Hematopoietic multipotent progenitor cell treated with erythropoietin and hydrocortisone succinate and interleukin-3 and kit ligand, for 17 days (in vitro differentiated cells): Measurements from ENCODE around the gene OLIG3.

Source experiments
- DNase-seq: peaks from one replicate; pipeline ENCODE4 v3.0.0-alpha.2; 2015; ENCODE audit warnings: low spot score

OLIG3 gene

DNA sequence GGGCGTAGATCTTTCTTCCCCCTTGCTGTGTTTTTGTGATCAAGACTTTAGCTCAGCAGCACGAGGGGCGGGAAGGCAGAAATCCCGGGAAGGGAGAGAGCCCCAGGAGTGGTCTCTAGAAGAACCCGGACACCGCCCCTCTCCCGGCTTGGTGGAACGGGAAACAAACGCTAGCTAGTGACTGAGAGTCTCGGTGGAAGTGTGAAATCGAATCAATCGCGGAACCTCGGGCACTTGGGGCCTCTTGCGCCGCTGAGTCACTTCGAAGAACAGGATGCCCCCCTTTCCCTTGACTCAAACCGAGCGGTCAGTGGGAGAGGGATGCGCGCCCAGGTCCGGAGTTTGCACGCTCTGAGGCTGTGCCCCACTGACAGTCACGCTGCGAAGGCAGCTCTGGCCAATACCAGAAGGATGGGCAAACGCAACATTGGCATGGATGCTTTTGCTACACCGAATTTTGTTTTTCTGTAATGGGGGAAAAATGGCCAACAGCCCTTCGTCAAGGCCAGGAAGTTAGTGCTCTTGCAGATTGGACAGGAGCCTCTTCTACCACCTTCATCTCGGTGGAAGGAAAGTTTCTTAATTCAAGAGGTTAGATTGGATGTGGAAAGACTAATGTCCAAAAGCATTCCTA is 1.6 kb upstream of the OLIG3 start:
- DNase-seq: no peak

DNA sequence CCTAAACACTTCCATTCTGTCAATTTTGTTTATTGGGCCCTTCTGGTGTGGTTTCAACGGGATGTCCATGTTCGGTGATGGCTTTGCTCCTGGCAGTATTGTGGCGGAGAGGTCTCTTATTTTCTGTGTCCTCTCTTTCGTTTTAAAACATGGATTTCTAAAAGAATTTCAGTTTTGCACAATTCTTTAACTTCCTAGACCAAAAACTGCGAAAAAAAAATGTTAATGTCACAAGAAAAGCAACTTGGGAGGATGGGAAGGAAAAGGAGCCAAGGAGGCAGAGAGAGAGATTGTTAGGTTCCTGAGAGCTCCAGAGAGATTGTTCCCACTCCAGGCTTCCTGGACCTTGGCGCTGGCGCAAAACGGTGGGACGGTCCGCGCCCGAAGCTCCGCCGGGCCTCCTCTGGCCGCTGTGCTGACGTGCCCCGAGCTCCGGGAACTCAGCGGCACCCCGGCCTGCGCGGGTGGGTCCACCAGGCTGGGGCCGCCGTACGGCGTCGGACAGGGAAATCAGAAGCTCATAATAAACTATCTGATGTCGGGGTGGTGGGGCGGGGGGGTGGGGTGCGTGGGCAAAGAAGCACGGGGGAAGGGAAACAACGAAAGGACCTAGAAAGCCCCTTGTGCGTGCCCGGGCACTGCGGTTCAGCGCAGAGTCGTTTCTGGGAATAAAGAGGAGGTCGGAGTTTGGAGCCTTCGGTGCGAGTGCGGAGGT is 951 bp upstream of the OLIG3 start:
- no peak for DNase-seq

DNA sequence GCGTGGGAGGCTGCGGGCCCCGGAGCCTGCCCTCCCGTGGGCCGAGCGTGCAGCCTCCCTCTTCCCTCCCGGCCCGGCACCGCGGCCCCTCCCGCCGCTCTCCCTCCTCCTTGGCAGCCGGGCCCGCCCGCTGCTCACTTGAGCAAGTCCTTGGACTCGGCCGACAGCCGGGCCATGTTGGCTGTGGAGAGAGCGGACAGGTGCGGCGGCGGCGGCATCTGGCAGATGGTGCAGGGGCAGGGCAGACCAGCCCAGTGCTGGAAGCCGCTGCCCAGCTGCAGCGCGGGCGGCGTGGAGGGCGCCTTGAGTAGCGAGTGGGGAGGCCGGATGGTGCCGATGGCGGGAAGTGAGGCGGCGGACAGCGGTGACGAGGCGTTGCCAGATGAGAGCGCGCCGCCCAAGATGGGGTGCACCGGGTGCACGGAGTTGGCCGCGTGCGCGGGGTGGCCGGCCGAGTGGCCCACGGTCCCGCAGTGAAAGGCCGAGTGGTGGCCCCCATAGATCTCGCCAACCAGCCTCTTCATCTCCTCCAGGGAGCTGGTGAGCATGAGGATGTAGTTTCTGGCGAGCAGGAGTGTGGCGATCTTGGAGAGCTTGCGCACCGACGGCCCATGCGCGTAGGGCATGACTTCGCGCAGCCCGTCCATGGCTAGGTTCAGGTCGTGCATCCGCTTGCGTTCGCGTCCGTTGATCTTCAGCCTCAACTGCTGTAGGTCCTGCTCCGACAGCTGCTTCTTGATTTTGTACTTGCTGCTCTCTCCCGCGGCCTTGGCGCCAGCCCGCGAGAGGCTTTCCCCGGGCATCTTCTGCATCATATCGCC is 766 bp downstream of the OLIG3 start:
- DNase-seq: no peak

DNA sequence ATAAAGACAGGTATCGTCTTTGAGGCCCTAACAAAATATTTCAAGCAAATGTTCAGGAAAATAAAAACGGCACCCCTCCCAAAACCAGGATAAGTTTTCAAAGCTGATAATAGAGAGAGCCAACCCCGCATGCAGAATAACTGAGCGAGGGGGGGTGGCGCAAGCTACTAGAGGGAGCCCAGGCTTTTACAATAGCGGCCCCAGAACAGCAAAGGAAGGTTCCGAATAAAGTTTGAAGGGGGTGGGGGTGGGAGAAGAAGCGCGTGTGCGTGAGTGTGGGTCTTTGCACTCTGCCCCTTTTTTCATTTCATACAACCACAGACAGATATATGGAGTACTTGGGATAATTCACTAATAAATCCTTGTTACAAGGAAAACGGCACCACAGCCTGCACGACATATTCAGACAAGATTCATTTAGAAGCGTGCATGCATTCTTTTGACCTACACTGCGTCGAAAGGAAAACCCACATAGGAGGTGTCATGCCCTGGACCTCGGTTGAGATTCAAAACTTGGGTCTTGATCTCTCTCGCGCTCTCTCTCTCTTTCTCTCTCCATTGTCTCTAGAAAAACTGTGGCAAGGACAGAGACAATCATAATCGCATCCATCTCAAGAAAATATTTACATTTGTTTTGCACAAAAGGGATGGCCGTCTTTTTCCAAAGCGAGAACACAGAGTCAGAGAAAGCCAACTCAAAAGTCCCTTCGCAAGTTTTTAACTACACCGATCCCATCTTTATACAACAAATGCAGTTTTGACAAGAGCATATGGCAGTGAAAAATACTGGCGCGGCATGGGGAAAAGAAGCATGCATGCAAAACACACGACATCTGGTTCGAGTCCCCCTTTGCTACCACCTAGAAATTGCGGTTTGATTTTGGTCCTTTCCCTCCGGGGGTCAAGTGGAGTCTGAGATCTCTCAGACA is 1.6 kb downstream of the OLIG3 start:
- no peak for DNase-seq

DNA sequence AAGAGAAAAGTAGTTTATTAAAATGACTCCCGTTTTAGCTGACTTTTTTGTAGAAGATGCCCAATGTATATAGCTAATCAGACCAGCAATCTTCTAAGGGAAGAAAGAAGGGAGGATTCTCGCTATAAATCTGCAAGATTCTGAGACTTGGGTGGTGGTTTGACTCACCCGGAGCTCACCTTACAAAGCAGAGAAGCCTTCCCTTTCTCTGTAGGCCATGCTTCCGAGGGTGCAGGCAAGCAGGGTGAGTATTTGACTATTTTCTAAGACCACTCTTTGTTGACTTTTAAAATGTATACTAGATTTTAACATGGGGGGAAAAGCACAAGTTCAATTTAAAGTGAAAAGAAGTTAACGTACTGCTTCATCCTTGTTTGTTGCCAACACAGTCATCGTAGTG is 2.7 kb downstream of the OLIG3 start:
- no peak for DNase-seq

DNA sequence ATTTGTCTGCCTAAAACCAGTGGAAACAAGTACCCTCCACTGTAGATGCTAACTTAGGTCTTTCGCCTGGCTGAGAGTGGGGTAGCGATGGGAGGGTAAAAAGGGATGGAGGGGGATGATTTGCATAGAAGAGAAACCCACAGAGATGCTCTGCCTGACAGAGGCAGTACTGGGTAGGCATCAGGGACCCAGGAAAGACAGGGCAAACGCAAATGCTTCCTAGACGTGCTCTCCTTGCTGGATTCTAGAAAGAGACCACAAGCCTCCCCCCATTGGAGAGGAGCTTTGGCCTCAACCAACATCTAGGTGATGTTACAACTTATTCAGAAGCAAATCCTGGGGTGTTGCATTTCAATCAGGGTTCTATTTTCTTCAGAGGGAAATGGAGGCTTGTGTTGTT is 3.2 kb downstream of the OLIG3 start:
- DNase-seq: no peak

DNA sequence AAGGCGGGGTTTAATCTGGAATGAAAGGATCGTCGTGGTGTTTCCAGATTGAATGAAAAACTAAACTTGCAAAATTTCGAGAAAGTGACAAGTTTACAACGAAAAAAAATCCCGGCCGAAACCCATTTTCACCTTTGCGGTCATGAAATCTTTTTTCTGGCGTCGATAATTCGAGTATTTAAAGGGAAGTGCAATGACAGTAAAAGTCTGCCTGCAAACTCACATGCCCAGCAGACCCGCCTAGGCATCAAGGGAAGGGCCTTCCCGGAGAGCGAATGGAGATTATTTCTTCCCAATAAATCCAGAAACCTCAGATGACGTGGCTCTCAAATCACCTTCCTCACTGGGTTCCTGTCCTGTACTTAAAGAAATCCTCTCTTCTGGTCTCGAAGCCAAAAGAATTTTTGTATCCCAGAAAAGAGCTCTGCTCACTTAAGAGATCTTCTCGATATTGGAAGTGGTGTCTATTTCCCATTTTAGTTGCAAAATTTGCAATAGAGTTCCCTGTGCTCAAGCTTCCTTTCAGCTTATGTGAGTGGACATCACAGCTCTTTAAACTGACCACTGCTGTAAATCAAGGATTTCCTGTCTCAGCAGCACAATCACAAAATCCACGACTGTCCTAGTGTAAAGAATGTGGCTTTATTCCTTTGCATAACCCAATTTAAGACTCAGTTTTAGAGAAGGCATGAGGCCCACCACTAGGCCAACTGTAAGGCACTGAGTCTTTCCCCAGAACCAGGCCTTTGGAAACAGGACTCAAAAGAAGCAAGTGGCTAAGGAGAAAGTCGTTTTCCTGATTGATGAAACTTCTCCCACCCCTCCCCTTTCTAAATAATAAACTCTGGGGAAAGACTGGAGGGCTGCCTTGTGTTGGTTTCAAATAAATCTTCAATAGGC is 3.9 kb downstream of the OLIG3 start:
- DNase-seq: no peak

DNA sequence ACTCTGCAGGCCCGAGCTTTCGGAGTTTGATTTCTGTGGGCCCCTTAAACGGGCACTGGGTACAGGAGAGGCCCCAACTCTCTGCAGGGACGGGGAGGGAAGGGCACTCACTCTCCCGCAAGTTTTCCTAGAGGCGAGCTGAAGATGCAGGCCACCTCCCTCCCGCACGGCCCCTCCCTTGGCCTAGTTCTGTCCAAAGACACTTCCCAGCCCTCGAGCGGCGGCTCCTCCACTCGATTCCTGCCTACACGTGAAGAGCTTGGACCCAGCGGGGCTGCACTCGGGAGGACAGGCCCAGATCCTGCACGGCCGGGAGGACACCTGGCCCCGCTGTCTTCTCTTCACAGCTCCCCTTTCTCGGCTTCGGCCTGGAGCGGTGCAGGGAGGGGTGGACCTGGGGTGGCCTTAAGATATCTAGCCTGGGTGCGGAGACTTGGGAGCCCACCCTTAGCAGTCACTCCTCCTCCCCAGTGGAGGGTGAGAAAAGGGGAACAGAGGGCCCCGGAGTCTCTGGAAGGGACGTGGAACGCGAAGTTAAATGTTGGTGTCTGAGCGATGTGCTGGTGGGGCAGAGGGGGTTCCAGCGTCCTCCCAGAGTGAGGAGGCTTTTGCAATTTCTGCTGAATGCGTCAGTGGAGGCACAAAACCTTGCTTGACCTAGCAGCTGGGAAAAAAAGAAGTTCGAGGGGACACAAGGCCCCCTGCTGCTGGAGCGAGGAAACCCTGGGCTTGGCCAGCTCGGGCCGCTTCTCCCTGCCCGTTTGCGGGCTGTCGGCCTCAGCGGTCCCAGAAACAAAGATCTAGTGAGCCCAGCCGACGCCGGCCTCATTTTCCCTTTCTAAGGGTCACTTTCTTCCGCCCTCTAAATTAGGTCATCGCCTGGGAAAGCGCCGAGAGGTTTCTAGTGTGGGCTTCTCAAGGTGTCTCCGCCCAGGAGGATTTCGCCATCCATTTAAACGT is 4.9 kb downstream of the OLIG3 start:
- DNase-seq: no peak

DNA sequence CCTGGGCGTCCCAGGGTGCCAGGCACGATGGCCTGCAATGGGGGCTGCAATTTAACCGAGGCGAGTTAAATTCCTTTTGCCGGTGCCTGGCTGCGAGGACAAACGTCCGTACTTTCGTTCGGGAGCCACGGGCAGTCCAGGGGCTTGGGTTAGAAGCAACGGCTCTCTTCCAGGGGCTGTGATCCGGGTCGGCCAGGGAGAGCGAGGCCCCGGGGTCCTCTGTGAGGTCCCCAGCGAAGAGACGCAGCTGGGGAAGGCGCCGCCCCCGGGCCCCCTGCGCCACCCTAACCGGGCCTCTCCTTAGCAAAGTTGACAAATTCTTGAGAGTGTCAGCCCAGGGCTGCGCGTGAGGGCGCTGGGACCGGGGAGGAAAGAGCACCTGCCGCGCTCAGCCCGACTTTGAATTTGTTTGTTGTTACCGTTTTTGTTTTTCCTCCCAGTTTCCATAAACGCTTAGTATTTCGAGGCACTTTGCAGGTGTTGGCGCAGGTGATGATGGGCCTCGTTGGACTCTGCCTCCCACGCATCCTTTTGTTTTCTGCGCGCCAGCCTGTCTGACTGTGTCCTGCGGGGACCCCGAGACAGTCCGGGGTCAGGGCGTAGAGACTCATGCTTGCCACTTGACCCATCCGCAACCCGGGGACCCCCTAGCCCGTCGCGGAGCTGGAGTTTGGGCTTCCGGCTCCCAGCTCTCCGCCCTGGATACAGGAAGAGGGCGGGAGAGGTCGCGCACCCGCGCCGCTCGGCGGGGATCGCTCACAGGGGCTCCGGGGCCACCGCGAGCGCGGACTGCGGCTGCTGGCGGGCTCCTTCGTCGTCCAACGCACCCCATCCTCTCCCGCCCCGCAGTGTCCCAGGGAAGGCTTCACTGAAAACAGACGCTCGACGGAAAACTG is 5.8 kb downstream of the OLIG3 start:
- DNase-seq: no peak

DNA sequence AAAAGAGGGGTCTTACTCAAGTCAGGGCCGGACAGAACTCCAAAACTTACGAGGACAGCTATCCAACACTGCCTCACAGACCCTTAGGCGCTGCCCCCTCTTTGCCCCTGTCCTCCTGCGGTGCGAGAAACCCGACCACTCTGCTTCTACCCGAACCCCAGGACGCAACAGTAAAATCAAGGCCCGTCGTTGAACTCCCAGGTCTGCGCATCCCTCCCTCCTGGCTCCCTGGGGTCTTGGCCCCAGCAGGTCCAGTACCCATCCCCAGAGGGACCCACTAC is 6.4 kb downstream of the OLIG3 start:
- DNase-seq: no peak

DNA sequence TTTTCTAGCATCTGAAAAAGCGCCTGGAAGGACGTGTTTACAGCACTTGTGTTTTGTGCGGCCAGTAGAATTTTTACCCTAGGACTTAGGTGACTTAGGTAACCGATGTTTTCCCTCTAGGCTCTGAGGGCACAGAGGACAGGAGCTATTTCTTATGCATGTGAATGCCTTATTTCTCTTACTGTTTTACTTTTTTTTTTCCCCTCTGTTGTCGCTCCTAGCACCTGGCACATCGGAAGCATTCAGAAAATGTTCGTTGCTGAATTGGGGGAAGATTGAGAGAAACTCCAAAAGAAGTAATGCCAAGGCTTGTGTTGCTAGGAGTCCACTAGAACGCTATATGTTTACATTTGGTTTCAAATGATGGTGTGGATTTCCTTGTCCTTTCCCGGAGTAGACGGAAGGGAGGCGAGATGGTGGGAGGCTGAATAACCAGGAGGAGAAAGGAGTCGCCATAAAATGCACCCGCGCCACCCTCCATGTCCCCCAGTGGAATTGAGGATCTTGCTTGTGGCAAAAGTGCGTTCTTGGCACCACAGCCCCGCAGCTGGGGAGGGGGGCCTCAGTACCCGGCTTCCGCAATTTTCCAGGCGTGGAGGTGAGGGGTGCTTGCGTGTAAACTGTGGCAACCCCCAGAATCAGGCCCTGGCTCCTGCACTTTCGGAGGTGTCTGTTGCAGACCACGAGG is 6.9 kb downstream of the OLIG3 start:
- DNase-seq: no peak

DNA sequence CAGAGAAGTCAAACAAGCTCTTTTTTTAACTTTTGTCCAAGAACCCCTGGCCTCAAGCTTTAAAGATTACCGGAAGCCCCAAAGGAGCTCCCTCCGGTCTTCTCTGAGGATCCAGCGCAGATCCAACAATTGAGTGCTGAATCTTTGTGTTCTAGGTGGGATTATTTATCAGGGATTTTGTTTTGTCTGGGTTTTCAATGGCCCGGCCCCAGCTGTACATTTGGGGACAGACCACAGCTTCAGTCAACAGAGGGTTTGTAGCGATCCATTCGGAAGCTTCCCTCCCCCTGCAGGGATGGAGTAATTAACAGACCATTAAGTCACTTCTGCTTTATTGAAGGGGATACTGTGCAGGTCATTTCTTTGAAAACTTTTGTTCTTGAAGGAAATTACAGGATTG is 7.8 kb downstream of the OLIG3 start:
- no peak for DNase-seq

DNA sequence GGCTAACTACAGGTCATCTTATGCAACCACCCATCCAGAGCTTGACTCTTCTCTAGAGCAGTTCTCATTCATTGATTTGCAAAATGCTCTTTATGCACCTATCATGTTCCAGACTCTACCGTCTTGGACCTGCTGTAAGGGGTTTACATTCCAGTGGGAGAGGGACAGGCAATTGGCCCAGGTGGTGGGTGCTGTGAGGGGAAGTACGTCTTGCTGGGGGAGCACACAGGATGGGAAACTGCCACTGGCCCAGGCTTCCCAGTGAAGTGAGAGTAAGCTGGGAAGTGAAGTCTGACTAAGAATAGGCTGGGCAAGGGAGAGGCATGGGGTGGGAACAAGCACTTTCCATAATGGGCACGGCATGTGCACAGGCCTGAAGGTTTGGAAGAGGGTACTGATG is 13.8 kb downstream of the OLIG3 start:
- DNase-seq: no peak

DNA sequence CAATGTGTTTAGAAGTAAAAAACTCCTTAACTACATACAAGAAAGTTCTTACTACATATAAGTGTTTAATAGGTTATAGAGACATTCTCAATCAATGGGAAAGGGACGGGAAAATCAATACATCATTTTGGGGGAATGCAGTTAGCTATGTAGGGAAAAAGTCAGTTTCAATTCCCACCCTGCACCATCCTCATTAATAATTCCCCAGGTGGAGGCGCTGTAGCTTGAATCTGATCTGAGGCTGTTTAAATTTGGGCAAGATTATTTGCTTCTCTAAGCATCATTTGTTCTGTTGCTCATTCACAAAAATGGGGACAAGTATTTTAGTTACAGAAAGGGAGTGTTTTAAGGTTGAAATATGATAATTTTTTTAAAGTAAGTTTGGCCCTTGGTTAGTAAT is 19.1 kb downstream of the OLIG3 start:
- DNase-seq: no peak

DNA sequence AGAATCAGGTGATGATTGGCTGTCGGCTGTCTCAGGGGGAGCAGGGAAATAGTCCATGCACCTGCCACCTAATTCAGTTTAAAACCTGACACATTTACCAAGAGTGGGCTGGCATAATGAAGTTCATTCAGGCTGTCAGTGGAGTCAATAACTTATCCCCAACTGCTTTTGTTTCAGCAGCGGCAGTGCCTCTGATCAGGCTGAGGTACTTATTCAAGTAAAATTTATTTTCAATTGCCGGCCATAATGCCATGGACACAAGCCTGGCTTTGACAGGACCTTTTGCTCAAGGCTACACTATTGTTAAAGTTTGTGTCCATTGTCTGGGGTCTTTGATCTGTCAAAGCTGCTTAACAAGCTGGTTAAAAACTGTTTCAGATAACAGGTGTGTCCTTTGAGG is 20.6 kb downstream of the OLIG3 start:
- DNase-seq: no peak

DNA sequence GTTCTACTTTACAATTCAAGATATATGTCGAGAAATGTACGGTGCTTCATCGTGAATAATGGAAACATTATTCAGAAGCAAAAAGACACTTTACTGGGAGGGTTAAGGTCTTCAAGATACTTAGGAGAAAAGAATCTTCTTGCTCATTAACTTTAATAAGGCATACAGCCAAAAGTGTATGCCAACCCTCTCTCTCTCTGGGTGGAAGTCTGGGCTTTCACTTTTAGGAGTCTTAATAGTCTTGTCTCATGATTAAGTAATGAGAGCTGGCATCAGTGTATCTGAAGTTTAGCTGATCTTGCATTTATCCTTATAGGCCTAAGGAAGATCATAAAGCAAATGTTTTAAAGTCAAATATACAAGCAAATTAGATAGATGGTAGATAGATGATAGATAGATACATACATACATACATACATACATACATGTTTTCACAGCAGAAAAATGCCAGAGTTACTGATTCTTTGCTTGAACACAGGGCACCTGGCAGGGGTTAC is 21.5 kb downstream of the OLIG3 start:
- DNase-seq: no peak

DNA sequence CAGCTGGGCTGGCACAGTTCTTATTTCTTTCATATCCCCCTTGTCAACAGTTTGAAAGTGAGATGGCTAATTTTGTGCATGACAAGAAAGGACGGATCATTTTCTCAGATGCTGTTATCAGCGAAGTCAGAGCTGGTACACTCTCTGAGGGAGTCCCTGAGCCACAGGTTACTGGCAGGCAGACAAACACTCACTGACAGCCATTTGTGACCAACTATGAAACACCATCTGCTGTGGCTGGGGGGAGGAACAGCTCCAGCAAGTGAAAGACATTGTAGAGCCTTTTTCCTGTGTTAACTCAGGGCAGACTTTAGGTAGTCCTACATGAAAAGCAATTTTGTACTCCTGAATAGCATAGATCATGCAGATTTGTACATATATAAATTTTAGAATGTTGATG is 22.2 kb downstream of the OLIG3 start:
- no peak for DNase-seq

DNA sequence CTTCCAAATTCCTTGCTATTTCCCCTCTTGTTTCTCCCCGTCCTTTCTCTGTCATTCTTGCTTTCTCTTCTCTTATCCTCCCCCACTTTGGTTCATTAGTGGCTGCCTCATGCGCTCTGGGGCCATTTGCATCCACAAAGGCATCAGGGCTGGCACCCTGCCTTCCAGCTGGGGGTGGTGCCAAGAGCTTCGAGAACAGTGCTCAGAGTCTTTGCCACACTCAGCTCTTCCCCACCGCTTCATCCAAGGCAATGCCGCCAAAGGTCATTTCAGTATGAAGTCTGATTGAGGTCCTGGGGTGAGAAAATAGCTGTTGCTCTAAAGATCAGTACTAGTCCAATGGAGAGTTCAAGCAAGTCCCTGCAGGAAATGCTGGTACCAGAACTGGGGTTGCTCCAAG is 22.7 kb downstream of the OLIG3 start:
- DNase-seq: no peak
